ENCODE measurements around the gene FAM200A. TPM values are rescaled to one million over a fixed set of nuclear protein-coding genes. Genes with fewer than 3 reads are reported as not detected.
A peak's percentile ranks its signal among the peaks of the same experiment; 100 is the strongest.

The FAM200A gene
- total and polyA plus RNA-seq, 2 experiments from 2014 or later, result 7.7 to 7.9 TPM

DNA sequence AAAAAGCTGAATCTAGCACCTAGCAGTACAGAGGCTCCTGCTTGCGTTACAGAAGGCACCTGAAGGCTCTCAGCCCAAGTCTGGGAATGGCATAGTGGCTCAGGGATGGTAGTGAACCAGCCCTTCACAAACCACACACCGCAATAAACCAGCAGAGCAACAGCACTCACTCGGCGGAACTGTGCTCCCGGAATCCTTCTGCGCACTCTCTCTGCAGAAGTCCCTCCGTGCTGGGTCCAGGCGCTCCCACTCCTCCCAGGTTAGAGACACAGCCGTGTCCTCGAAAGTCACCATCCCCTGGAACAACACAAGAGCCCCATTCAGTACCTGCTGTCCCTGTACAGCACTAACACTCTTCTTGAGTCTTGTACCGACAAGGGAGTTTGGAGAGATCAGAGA lies 53.4 kb downstream of the FAM200A start:
- Mint-ChIP-seq H3K9me3 (peaks cover 30% of the 10 kb centered on the region), H3K36me3 (ENCODE audit: low read depth) (peaks cover 51% of the 10 kb centered on the region), H3K27ac (0 out of 2 replicates have a peak overlapping the region, but pooled peaks have one; percentile 81), H3K27me3 (ENCODE audit: insufficient read depth, low read depth, poor library complexity) (peaks cover 3% of the 10 kb centered on the region), H3K4me1 (peaks cover 13% of the 10 kb centered on the region), H3K4me3 (peak overlapping the region; percentile 99)
- Histone ChIP-seq H4K20me1 (replicated peaks; ENCODE audit: insufficient read depth) (peaks cover 24% of the 10 kb centered on the region), H3K4me1 (ENCODE audit: insufficient read depth) (peaks cover 18% of the 10 kb centered on the region; the same call in 1 of the 2 replicates), H3K9me2 (ENCODE audit: insufficient read depth) (no peaks in the 10 kb centered on the region), H2AFZ (no peak overlapping the region), H3K27me3 (ENCODE audit: insufficient read depth) (no peaks in the 10 kb centered on the region), H3K4me3 (peak overlapping the region; percentile 85), H3K79me2 (replicated peaks; ENCODE audit: insufficient read depth) (peaks cover 53% of the 10 kb centered on the region), H3F3A (replicated peaks; ENCODE audit: low read depth) (peaks cover 26% of the 10 kb centered on the region; the same call in 1 of the 2 replicates), H3K36me3 (ENCODE audit: insufficient read depth) (peaks cover 32% of the 10 kb centered on the region), H3K4me2 (peak overlapping the region; percentile 94), H3K27ac (ENCODE audit: low read depth) (no peak overlapping the region)
- DNase-seq (ENCODE audit: low spot score), result no peak
- ATAC-seq, result no peak
- TF ChIP-seq JUNB (IDR thresholded peaks at IDR 0.05; ENCODE audit: unreplicated experiment), result no peak
- TF ChIP-seq CREB1 (CRISPR knock-in tag; IDR thresholded peaks at IDR 0.05; ENCODE audit: low read depth), result no peak
- TF ChIP-seq EZH2 (IDR thresholded peaks at IDR 0.05; ENCODE audit: low read depth, unreplicated experiment), result no peak
- no peak for TF ChIP-seq ZNF114 (CRISPR knock-in tag; IDR thresholded peaks at IDR 0.05)
- no peak for TF ChIP-seq ETS1 (IDR thresholded peaks at IDR 0.05)
- TF ChIP-seq POLR2AphosphoS5 (IDR thresholded peaks at IDR 0.05; ENCODE audit: low read depth), result no peak
- TF ChIP-seq ZNF462 (CRISPR knock-in tag; IDR thresholded peaks at IDR 0.05), result no peak
- TF ChIP-seq CTCF (conservative IDR thresholded peaks at IDR 0.05; ENCODE audit: low read depth in 2 of 2), result no peak
- no peak for TF ChIP-seq STAT1 (IDR thresholded peaks at IDR 0.05; ENCODE audit: unreplicated experiment)
- no peak for TF ChIP-seq ZNF331 (CRISPR knock-in tag; IDR thresholded peaks at IDR 0.05; ENCODE audit: low read depth)
- no peak for TF ChIP-seq EZH2phosphoT487 (IDR thresholded peaks at IDR 0.05; ENCODE audit: unreplicated experiment)
- no peak for TF ChIP-seq NANOG (IDR thresholded peaks at IDR 0.05; ENCODE audit: borderline replicate concordance)
- TF ChIP-seq, protein P1, sequence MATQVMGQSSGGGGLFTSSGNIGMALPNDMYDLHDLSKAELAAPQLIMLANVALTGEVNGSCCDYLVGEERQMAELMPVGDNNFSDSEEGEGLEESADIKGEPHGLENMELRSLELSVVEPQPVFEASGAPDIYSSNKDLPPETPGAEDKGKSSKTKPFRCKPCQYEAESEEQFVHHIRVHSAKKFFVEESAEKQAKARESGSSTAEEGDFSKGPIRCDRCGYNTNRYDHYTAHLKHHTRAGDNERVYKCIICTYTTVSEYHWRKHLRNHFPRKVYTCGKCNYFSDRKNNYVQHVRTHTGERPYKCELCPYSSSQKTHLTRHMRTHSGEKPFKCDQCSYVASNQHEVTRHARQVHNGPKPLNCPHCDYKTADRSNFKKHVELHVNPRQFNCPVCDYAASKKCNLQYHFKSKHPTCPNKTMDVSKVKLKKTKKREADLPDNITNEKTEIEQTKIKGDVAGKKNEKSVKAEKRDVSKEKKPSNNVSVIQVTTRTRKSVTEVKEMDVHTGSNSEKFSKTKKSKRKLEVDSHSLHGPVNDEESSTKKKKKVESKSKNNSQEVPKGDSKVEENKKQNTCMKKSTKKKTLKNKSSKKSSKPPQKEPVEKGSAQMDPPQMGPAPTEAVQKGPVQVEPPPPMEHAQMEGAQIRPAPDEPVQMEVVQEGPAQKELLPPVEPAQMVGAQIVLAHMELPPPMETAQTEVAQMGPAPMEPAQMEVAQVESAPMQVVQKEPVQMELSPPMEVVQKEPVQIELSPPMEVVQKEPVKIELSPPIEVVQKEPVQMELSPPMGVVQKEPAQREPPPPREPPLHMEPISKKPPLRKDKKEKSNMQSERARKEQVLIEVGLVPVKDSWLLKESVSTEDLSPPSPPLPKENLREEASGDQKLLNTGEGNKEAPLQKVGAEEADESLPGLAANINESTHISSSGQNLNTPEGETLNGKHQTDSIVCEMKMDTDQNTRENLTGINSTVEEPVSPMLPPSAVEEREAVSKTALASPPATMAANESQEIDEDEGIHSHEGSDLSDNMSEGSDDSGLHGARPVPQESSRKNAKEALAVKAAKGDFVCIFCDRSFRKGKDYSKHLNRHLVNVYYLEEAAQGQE (IDR thresholded peaks at IDR 0.05; ENCODE audit: unreplicated experiment), result no peak

Measured in GM23338 (cell line).